Measurements from ENCODE around the gene DGKE. TPM values are rescaled to one million over a fixed set of nuclear protein-coding genes. Genes with fewer than 3 reads are reported as not detected.

Gene DGKE
- polyA plus RNA-seq, 1 donor from 2014 or later: 16.6 TPM

DNA sequence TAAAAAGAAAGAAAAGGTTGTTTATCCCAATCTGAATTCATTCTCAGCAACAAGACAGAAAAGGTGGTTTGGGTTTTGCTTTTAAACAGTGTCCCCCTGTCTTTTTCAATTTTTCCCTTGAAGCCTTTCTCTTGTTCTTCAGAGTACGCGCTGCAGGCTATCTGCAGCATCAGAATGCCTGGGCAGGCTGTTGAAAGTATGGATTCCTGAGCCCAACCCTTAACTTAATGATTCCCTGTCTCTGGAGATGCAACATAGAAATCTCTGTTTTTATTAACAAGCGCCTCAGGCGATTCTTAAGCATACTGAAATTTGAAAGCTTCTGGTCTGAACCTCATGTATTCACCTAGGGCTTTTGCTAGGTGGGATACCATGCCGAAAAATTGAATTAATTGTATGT is 32.1 kb downstream of the DGKE start:
- Histone ChIP-seq H3K27ac (ENCODE audit: low read length) (no peak overlapping the region), H3K4me2 (ENCODE audit: low read length) (no peak overlapping the region), H3K4me3 (ENCODE audit: low read length) (no peak overlapping the region), H3K9me3 (ENCODE audit: low read length) (no peaks in the 10 kb centered on the region), H3K36me3 (ENCODE audit: insufficient read depth, low read length) (no peaks in the 10 kb centered on the region), H3F3A (ENCODE audit: insufficient read depth, low read length, poor library complexity, severe bottlenecking) (no peaks in the 10 kb centered on the region), H3K9me2 (ENCODE audit: insufficient read depth, low read length) (no peaks in the 10 kb centered on the region), H2AFZ (ENCODE audit: low read depth, low read length) (no peak overlapping the region), H4K20me1 (ENCODE audit: insufficient read depth) (no peaks in the 10 kb centered on the region), H3K9ac (ENCODE audit: low read length) (no peak overlapping the region), H3K27me3 (ENCODE audit: insufficient read depth, low read depth, low read length) (no peaks in the 10 kb centered on the region), H3K79me2 (replicated peaks; ENCODE audit: insufficient read depth, low read length) (no peaks in the 10 kb centered on the region)
- TF ChIP-seq EZH2 (IDR thresholded peaks at IDR 0.05; ENCODE audit: borderline replicate concordance, insufficient read depth, low read length, poor library complexity, severe bottlenecking) (no peak), CTCF (IDR thresholded peaks at IDR 0.05; ENCODE audit: poor library complexity, severe bottlenecking) (no peak), MXI1 (conservative IDR thresholded peaks at IDR 0.05; ENCODE audit: poor library complexity, severe bottlenecking) (no peak)
- TF ChIP-seq, protein P1, sequence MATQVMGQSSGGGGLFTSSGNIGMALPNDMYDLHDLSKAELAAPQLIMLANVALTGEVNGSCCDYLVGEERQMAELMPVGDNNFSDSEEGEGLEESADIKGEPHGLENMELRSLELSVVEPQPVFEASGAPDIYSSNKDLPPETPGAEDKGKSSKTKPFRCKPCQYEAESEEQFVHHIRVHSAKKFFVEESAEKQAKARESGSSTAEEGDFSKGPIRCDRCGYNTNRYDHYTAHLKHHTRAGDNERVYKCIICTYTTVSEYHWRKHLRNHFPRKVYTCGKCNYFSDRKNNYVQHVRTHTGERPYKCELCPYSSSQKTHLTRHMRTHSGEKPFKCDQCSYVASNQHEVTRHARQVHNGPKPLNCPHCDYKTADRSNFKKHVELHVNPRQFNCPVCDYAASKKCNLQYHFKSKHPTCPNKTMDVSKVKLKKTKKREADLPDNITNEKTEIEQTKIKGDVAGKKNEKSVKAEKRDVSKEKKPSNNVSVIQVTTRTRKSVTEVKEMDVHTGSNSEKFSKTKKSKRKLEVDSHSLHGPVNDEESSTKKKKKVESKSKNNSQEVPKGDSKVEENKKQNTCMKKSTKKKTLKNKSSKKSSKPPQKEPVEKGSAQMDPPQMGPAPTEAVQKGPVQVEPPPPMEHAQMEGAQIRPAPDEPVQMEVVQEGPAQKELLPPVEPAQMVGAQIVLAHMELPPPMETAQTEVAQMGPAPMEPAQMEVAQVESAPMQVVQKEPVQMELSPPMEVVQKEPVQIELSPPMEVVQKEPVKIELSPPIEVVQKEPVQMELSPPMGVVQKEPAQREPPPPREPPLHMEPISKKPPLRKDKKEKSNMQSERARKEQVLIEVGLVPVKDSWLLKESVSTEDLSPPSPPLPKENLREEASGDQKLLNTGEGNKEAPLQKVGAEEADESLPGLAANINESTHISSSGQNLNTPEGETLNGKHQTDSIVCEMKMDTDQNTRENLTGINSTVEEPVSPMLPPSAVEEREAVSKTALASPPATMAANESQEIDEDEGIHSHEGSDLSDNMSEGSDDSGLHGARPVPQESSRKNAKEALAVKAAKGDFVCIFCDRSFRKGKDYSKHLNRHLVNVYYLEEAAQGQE (IDR thresholded peaks at IDR 0.05; ENCODE audit: borderline replicate concordance): no peak

DNA sequence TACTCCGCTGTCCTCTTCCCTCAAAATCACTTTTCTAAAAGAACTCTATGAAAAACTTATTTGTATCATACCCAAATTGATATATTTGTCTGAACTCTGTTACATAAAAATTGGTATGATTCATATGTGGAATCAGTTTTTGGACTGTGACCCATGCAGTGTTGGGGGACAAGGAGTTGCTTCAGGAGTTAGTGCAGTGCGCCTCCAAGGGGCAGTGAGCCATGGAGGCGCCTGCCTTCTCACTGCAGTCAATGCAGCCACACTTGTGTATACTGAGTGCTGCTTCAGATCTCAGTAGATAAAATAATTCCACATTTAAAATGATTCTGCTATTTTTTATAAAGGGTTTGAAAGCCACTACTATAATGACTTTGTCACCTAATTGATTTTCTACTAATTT is 32.5 kb downstream of the DGKE start:
- Histone ChIP-seq H3K36me3 (ENCODE audit: insufficient read depth, low read length) (no peaks in the 10 kb centered on the region), H3K9ac (ENCODE audit: low read length) (no peak overlapping the region), H4K20me1 (ENCODE audit: insufficient read depth) (no peaks in the 10 kb centered on the region), H3K9me3 (ENCODE audit: low read length) (no peaks in the 10 kb centered on the region), H3F3A (ENCODE audit: insufficient read depth, low read length, poor library complexity, severe bottlenecking) (no peaks in the 10 kb centered on the region), H3K4me2 (ENCODE audit: low read length) (no peak overlapping the region), H3K27ac (ENCODE audit: low read length) (no peak overlapping the region), H3K27me3 (ENCODE audit: insufficient read depth, low read depth, low read length) (no peaks in the 10 kb centered on the region), H3K4me3 (ENCODE audit: low read length) (no peak overlapping the region), H2AFZ (ENCODE audit: low read depth, low read length) (no peak overlapping the region), H3K79me2 (replicated peaks; ENCODE audit: insufficient read depth, low read length) (no peaks in the 10 kb centered on the region), H3K9me2 (ENCODE audit: insufficient read depth, low read length) (no peaks in the 10 kb centered on the region)
- TF ChIP-seq MXI1 (conservative IDR thresholded peaks at IDR 0.05; ENCODE audit: poor library complexity, severe bottlenecking) (no peak), POLR2AphosphoS5 (IDR thresholded peaks at IDR 0.05) (no peak), CTCF (IDR thresholded peaks at IDR 0.05; ENCODE audit: poor library complexity, severe bottlenecking) (no peak), EP300 (conservative IDR thresholded peaks at IDR 0.05; ENCODE audit: poor library complexity, severe bottlenecking) (no peak), EZH2 (IDR thresholded peaks at IDR 0.05; ENCODE audit: borderline replicate concordance, insufficient read depth, low read length, poor library complexity, severe bottlenecking) (no peak), SMC3 (conservative IDR thresholded peaks at IDR 0.05; ENCODE audit: poor library complexity) (no peak), RAD21 (conservative IDR thresholded peaks at IDR 0.05) (no peak), TAF1 (IDR thresholded peaks at IDR 0.05; ENCODE audit: low read depth) (no peak)
- TF ChIP-seq, protein P1 (IDR thresholded peaks at IDR 0.05; ENCODE audit: borderline replicate concordance): no peak

Measured in neural cell (in vitro differentiated cells).